ENCODE measurements around the gene ADCY5. TPM values are rescaled to one million over a fixed set of nuclear protein-coding genes. Genes with fewer than 3 reads are reported as not detected.

The ADCY5 gene
- total RNA-seq, 2 donors from 2014 or later: 4.5 to 17.4 TPM

GRCh38 chr3:123439806-123440580 lies 8.9 kb downstream of the ADCY5 start:
- intact Hi-C loops (cut with DNase I, micrococcal nuclease): no loop called here
- DNase-seq (no peak), ATAC-seq (no peak)

- intact Hi-C loops (cut with DNase I, micrococcal nuclease): no loop called here
- DNase-seq (no peak), ATAC-seq (no peak)
These were observed 15.9 kb downstream of the ADCY5 start for GRCh38 chr3:123432832-123433523.

GRCh38 chr3:123431658-123432324 lies 17.1 kb downstream of the ADCY5 start:
- intact Hi-C loops (cut with DNase I, micrococcal nuclease): no loop called here
- peak; percentile 81 for ATAC-seq
- no peak for DNase-seq

DNA sequence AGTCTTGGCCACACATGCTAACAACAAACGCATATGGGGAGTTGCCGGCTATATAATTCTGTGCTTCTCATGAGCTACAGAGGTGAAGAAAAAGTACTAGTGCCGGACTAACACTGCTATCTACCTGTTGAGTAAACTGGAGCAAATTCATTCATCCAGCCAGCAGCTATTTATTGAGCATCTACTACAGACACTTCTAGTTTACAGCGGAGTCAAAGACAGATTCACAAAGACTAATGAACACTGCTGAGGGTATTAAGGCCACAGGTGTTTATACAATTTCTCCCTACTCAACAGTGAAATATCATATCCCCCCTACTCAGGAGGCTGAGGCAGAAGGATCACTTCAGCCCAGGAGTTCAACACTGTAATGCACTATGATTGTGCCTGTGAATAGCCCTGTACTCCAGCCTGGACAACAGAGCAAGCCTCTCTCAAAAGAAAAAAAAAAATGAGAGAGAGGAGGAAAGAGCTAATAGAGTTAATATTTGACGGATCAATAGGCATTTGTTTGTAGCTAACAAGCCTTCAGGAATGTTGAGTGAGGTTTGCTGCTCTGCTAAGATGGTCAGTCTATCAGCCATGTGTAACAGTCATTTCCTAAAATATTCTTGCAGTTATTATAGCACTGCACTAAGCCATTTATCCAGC lies 17.8 kb downstream of the ADCY5 start:
- ATAC-seq (no peak), DNase-seq (no peak)
- intact Hi-C loops (cut with DNase I, micrococcal nuclease): no loop called here

DNA sequence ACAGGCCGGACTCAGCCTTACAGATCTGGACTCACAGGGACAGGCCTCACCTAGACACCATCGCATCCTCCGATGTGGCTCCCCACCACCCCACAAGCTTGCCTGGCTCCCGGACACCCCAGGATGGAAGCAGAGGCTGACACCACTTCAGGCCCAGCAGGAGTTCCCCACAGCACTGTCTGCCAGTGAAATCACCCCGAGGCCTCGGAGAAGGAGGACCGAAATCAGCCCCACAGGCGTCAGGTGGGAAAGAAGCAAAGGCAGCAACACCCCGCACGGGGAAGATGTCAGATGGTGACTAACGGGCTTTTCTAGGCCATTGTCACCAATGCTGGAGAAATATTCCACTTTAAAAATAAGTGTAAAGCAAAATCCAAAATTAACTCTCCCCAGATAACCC lies 18.6 kb downstream of the ADCY5 start:
- no peak for DNase-seq
- intact Hi-C loops (cut with DNase I, micrococcal nuclease): no loop called here
- no peak for ATAC-seq

DNA sequence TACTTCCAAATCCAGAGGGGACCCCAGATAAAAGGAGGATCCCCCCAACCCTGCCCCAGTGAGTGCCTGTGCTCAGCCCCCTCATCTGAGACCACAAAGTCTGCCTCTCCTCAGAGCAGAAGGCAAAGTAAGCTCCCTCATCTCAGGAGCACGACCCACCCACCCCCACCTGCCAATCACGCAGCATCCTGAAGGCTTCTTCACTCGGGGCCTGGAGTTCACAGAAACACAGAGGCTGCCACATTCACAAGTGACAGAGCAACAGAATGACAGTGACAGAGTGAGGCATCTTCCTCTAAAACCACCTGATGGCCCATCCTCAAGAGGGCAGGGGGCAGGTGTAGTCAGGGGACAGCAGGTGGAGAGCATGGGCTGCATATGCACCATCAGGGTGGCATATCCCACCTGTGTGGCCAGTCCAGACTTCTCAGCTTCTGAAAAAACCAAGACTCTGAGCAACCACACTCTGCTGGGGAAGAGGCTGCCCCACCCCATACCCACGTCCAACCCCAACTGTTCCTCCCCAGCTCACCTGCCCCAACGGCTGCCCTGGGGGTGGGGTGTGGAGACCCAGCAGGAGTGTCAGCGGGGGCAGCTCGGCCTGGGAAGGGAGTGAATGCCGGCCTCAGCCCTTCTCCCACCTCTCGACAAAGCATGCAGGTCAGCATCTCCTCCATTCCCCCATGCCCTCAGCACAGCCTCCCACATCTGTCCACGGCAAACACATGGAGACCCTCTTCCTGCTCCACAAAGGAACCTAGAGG lies 19.3 kb downstream of the ADCY5 start:
- intact Hi-C loops (cut with DNase I, micrococcal nuclease): no loop called here
- peak; percentile 48 for ATAC-seq
- DNase-seq: no peak

DNA sequence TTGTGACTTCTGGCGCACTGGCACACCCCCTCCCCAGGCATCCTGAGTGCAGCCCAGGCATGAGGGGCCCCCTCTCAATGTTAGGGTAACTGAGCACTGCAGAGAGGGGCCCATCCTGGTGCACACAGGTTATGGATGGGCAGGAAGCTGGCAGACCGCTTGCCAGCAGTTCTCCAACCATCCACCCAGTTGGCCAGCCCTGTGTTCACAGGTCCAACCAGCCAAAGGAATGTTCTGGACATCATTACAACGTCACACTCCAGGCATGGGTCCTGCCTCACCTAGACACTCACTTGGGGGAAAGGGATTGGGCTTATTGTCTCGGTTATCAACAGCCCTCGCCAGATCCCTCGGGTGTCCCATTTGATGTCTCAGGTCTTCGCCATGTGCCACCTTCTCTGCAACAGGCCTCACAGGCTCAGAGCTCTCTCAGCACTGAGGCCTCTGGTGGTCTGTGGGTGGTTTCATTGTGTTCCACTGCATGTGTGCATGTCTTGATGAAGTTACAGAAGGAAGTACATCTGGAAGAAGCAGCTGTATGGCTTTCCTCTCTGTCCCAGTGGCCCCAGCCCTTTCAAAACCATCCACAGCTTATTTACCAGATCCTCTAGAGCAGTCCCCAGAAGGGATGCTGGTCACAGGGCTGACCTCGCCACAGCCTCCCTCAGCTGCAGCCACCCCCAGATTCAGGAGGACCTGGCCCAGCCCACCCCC lies 23.7 kb downstream of the ADCY5 start:
- ATAC-seq (no peak), DNase-seq (no peak)
- intact Hi-C loops (cut with DNase I, micrococcal nuclease): no loop called here

DNA sequence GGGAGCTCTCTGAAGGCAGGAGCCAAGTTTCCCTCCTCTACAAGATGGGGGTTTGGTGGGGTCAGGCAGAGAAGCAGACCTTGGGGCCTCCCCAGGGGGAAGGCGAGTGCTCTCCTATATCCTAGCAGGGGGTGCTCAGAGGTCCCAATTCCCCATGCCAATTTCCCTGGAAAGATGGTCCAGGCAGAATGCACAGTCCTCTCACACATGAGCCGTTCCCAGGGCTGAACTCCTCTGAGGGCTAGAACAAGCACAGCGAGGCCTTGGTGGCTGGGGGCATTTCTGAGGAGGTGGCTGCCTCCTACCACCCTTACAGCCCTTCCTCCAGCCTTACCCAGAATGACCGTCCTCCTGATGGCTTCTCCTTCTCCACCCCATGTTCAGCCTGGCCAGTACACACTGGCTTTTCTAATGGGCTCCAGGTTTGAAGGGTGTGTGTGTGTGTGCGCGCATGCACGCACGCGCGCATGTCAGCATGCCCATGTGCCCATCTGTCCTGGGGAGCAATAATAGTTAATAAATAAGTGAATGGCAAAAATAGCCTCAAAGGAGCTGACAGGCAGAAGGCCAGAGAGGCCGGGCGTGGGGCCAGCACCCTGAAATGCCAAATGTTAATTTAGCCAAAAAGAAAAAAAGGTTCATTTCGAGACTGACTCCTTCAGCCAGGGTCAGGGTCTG lies 24.4 kb downstream of the ADCY5 start:
- intact Hi-C loops (cut with DNase I, micrococcal nuclease): no loop called here
- ATAC-seq: no peak
- DNase-seq: no peak

DNA sequence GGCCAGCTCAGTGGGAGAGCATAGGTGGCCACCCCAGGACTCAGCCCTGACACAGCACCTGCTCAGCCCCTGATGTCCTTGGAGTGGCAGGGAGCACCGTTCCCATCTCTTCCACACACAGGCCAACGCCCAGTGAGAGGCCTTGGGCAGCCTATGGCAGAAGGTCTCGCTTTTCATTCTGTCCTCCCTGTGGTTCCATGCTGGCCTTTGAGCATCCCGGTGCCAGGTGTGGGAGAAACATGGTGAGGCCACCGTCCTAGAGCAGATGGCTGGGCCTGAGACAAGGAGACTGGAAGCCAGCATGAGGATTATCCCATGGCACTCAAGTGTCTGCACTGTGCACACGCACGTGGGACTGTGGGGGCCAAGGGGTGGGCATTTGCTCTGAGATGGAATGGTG lies 25.1 kb downstream of the ADCY5 start:
- ATAC-seq: peak; percentile 8
- intact Hi-C loops (cut with DNase I, micrococcal nuclease): no loop called here
- no peak for DNase-seq

GRCh38 chr3:123423031-123423430 lies 25.9 kb downstream of the ADCY5 start:
- intact Hi-C loops (cut with DNase I, micrococcal nuclease): no loop called here
- peak; percentile 80 to 83 for DNase-seq
- peak; percentile 86 for ATAC-seq

DNA sequence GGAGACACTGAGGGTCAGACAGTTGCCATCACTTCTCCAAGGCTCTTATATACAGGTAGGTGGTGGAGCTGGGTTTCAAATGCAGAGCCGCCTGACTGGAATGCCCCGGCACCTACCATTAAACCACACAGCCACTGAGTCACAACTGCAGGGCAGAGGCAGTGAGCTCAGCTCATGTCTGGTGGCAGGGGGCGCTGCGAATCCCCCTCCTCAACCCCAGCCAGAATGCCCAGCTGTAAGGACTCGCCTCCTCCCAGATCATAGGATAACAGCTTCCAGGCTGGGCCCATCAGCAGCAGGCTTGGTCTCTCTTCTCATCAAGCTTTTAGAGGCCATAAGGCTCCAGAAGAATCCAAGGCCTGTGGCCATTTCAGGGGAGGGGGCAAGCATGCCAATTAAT lies 26.4 kb downstream of the ADCY5 start:
- intact Hi-C loops (cut with DNase I, micrococcal nuclease): no loop called here
- DNase-seq: no peak

DNA sequence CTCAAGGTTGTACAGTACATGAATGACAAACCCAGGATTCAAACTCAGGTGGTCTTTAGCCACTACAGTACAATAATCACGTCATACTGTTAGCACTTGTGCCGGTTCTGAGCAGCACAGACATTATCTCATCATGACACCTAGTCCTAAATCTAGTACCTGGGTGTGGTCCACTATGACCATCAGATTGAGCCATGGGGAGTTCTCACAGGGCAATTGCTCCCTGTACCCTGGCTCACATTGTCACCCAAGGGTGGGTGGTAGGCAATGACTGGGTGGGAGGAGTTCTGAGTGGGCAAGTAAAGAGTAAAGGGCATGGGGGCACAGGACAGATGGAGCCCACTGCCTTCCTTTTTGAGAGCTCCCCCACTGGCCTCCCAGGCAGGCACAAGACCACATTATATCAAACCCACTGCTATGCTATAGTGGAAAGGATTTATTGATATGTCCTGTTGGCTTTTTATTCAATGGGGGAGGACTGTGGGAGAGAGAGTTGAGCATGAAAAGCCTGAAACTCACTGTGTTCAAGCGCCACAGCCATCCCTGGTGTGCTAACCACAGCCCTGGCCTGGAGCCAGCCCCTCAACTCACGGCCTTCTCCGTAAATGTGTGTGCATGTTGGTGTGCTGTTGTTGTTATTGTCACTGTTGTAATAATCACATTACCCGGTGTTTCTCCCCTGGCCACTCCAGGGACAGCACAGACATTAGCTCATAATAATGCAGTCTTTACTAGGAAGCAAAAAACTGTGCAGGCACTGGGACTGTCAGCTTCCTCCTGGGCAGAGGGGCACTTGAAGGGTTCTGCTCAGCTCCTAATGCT lies 27.3 kb downstream of the ADCY5 start:
- DNase-seq: peak in 1 of 2 donors; percentile 72
- intact Hi-C loops (cut with DNase I, micrococcal nuclease): no loop called here
- peak; percentile 66 for ATAC-seq

More for the DNA sequence above, 26.4 kb downstream of the ADCY5 start:
- ATAC-seq: no peak

DNA sequence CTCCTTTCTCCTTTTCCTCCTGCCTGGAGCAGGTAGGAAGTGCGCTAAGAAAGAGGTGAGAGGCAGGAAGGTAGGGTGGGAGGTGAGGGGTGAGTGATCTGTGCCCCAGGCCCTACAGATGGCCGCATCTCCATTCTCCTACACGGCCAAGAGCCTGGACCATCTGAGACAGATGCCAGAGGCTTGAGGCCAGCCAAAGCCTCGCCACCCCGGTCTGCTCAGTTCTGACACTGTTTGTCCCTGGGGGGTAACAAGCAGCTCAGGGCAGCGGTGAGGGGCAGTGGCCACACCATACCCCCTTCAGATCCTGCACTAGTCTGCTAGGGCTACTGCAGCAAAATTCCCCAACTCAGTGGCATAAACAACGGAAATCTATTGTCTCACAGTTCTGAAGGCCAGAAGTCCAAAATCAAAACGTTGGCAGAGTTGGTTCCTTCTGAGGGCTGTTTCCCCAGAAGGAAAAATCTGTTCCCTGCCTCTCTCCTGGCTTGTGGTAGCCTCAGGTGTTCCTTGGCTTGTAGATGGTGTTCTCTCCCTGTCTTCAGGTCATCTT lies 28.4 kb downstream of the ADCY5 start:
- DNase-seq: no peak
- intact Hi-C loops (cut with DNase I, micrococcal nuclease): no loop called here
- ATAC-seq: no peak

DNA sequence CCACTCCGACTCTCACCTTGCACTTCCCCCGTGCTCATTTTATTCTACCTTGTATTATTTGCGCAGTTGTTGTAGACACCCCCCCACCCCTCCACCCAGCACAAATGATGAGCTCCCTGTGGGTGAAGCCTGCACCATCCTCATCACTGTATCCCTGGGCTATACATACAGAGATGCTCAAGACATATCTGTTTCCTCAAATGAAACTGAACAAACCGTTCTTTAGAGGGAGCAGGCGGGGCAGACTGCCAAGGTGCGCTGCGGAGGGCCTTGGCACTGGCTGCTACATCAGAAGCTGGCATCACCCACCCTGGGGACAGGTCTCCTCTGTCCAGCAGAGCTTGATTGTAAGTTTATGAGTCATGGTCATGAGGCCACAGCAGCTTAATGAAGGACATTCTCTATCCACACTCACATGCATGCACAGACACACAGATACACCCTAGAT lies 29.0 kb downstream of the ADCY5 start:
- DNase-seq (peak in 1 of 2 donors; percentile 62), ATAC-seq (no peak)
- intact Hi-C loops (cut with DNase I, micrococcal nuclease): no loop called here

GRCh38 chr3:123419181-123419849 lies 29.6 kb downstream of the ADCY5 start:
- DNase-seq (no peak), ATAC-seq (no peak)
- intact Hi-C loops (cut with DNase I, micrococcal nuclease): no loop called here

- DNase-seq (no peak), ATAC-seq (no peak)
- intact Hi-C loops (cut with DNase I, micrococcal nuclease): no loop called here
These were observed 32.2 kb downstream of the ADCY5 start for GRCh38 chr3:123416647-123417046.
